Stimulated activated CD4-positive, alpha-beta T cell treated with anti-CD3 and anti-CD28 coated beads, Interleukin-12 subunit alpha, Interleukin-12 subunit beta, amount 100 ng/mL, for 4 hours (primary cell): ENCODE measurements around the gene AP4B1.
"Not testable (repeated sequence)": the region's sequence is repeated elsewhere in the genome, so short reads cannot be mapped to it uniquely, and the experiment has no call there.

Experiments used
- DNase-seq: peaks from one replicate; pipeline ENCODE4 v3.0.0-alpha.2; 2020

The AP4B1 gene

DNA sequence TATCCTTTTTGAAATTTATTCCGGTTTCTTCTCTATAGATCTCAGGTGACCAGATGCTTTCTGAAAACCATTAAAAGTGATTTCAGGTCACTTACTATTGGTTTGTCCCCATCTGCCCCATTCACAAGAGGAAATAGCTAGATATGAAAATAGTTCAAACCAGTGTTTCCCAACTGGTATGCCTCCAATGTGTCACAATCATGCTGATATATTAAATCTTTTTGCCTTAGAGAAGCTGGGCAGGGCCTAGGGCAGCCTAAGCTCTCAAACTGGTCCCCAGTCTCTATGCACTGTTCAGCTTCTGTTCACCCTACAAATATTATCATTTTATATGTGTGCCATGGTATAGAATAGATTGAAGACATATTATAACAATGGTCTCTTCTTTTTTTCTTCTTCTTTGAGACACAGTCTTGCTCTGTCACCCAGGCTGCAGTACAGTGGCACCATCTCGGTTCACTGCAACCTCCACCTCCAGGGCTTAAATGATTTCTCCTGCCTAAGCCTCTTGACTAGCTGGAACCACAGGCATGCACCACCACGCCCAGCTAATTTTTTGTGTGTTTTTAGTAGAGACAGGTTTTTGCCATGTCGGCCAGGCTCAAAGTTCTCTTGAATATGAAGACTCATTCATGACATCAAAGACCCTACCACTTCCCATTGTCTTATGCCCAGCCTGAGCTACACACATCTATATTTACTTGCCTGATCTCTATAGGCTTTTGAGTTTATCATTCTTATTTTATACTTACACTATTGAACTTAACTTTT lies 48.8 kb downstream of the AP4B1 start:
- no peak for DNase-seq

DNA sequence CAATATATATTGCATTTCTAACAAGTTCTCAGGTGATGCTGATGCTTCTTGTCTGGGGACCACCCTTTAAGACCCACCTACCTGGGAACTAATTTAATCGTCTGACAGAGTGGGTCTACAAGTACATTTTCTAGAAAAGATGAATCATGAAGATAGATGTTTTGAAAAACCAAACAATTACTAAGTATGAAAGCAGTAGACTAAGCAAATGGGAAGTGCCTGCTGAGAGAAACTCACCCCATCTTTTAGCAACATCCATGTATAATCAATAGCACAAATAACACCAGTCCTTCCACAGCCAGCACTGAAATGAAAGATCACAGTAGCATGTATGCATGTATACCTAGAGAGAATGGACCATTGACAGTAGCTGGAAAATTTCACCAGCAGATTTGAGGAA lies 50.4 kb downstream of the AP4B1 start:
- no peak for DNase-seq

DNA sequence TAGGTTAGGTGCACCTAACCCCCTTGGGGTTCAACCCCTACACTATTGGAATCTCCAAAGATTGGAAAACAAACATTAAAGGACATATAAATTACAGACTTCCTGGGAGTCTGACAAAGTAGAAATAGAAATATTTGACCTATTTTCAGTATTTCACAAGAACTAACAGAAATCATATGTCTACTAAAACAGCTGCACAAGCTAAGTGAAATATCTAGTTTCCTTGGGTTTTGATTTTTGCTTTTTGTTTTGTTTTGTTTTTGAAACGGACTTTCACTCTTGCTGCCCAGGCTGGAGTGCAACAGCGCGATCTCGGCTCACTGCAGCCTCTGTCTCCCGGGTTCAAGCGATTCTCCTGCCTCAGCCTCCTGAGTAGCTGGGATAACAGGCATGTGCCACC lies 51.9 kb downstream of the AP4B1 start:
- DNase-seq, result not testable (repeated sequence)

DNA sequence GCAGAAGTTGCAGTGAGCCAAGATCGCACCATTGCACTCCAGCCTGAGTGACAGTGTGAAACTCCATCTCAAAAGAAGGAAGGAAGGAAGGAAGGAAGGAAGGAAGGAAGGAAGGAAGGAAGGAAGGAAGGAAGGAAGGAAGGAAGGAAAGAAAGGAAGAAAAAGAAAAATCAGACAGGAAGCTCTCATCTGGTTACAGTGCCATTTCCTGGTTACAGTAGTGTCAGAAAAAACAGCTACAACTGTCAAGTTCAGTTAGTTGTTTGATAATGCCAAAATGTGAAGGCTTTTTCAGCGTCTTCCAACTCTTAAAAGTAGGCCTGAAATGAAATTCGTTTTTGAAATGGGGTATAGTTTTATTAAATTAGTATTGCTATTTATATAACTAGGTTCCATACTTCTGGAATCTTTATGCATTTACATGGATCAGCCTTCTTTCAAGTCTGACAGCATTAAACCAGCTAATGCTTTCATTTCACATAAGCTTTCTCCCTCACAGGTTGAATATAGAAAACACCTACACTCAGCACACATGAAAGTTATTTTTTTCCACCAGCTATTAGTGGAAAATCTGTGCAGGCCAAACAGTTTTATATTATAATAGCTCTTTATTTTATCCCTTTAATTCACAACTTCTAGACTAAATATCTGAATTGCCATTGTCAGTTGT lies 54.3 kb downstream of the AP4B1 start:
- no peak for DNase-seq

DNA sequence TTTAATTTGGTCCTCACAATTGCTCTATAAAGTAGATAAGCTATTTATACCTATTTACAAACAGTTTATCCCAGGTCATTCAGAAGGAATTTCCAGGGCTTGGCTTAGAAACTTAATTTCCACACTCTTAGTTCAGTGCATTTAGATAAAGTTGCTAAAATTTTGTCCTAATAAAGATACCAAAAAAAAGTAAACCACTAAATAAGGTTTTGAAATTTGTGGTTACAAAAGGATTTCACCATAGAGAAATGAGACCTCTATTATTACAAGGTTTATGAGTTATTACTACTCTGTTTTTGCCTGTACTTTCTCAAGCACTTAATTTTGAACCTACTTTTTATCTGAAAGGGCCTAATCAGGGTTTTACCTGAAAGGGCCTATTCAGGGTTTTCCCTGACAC lies 55.5 kb downstream of the AP4B1 start:
- DNase-seq, result no peak

DNA sequence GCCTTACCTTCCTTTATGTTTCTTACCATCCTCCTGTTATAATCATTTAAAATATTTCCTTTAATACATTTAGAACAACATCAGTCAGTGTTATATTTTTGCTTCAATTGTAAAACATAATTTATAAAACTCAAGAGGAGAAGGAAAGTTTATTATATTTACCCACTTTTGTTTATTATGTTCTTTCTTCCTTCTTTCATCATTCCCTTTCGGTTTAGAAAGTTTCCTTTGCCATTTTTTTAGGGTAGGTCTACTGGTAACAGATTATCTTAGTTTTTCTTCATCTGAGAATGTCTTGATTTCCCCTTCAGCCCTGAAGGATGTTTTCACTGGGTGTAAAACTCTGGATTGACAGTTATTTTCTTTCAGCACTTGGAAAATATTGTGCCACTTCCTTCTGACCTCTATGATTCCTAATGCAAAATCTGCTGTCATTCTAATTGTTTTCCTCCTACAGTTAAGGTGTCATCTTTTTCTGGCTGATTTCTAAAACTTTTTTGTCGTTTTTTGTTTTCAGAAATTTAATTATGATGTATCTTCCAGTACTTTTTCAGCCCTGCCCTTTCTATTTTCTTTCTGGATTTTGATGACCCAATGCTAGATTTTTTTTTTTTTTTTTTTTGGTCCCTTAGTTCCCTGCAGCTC lies 58.1 kb downstream of the AP4B1 start:
- no peak for DNase-seq
